Activated CD8-positive, alpha-beta T cell treated with anti-CD3 and anti-CD28 coated beads for 36 hours (primary cell): ENCODE data around the gene ZNF19. TPM values are rescaled to one million over a fixed set of nuclear protein-coding genes. Genes with fewer than 3 reads are reported as not detected.

Source experiments
- ATAC-seq: fragments of 200-7000 bp; cut with Tn5 transposase; one replicate; pipeline ENCODE4 v1.10.0; 2021; ENCODE audit warnings: mild to moderate bottlenecking, moderate library complexity
- CTCF ChIA-PET: fragments of 350-600 bp; sonication (Branson Sonifier 250); formaldehyde crosslinking; loops from one replicate; lab custom pipeline; 2021; ENCODE audit warnings: antibody characterized with exemption; lab: Charles Lee
- POLR2A ChIA-PET: fragments of 350-600 bp; sonication (Branson Sonifier 250); formaldehyde crosslinking; loops from one replicate; lab custom pipeline; 2021; ENCODE audit warnings: antibody characterized with exemption; lab: Charles Lee
- DNase-seq: peaks from one replicate; pipeline ENCODE4 v3.0.0-alpha.2; 2020
- H3K27ac Mint-ChIP-seq: one replicate; pipeline ENCODE4 v1.8.0; 2021; ENCODE audit warnings: mild to moderate bottlenecking, mixed read lengths
- H3K27me3 Mint-ChIP-seq: one replicate; pipeline ENCODE4 v1.8.0; 2021; ENCODE audit warnings: mixed read lengths
- H3K36me3 Mint-ChIP-seq: one replicate; pipeline ENCODE4 v1.8.0; 2021; ENCODE audit warnings: low read depth, mixed read lengths
- H3K4me1 Mint-ChIP-seq: one replicate; pipeline ENCODE4 v1.8.0; 2021; ENCODE audit warnings: low read depth, mixed read lengths
- H3K4me3 Mint-ChIP-seq: one replicate; pipeline ENCODE4 v1.8.0; 2021; ENCODE audit warnings: mild to moderate bottlenecking, moderate library complexity, mixed read lengths
- H3K9me3 Mint-ChIP-seq: one replicate; pipeline ENCODE4 v1.8.0; 2021; ENCODE audit warnings: mixed read lengths
- intact Hi-C: fragments of 100-400 bp; cut with micrococcal nuclease; formaldehyde crosslinking; loops from one replicate; pipeline ENCODE4 v1.10.0; 2022
- total RNA-seq, 2 experiments: library from RNA; stranded (reverse); gene quantifications; one replicate each; pipeline ENCODE4 v1.2.3, GENCODE V29; 2021
- TF ChIP-seq, protein P1 (sequence below): fragments of 200-600 bp; IDR thresholded peaks from one replicate; pipeline ENCODE4 v1.8.0; 2022; ENCODE audit warnings: antibody characterized with exemption, mild to moderate bottlenecking

ZNF19 gene
- total RNA-seq, 2 experiments from 2014 or later: 3.9 to 4.1 TPM

DNA sequence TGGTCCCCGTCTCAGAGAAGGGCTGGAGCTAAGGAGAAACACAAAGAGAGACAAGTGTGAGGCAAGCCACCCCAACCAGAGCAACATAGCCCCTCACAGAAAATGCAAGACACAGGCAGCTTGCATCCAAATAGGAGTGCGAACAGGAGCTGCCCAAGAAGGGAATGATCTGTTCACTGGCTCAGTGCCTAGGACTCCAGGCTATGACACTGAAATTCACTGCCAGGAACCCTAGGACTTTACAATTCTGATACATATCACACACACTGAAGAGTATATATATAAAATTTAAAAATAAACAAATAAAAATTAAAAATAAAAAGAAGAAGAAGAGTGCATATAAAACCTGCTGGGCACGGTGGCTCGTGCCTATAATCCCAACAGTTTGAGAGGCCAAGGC, 32.3 kb downstream of the ZNF19 start:
- Mint-ChIP-seq H3K4me1 (peaks cover 13% of the 10 kb centered on the region), H3K36me3 (peaks cover 45% of the 10 kb centered on the region), H3K4me3 (no peak overlapping the region), H3K9me3 (peaks cover 7% of the 10 kb centered on the region), H3K27me3 (no peaks in the 10 kb centered on the region), H3K27ac (no peak overlapping the region)
- ATAC-seq (no peak), DNase-seq (no peak)
- ChIA-PET CTCF (interaction anchor here (1.3 kb wide), 1 partner anchor 44 kb away, joined by 6 read pairs; no protein-coding TSS in a partner anchor), POLR2A (interaction anchor here (1.1 kb wide), 1 partner anchor 43 kb away, joined by 4 read pairs; no protein-coding TSS in a partner anchor)
- intact Hi-C loops: no loop called here
- TF ChIP-seq, protein P1, sequence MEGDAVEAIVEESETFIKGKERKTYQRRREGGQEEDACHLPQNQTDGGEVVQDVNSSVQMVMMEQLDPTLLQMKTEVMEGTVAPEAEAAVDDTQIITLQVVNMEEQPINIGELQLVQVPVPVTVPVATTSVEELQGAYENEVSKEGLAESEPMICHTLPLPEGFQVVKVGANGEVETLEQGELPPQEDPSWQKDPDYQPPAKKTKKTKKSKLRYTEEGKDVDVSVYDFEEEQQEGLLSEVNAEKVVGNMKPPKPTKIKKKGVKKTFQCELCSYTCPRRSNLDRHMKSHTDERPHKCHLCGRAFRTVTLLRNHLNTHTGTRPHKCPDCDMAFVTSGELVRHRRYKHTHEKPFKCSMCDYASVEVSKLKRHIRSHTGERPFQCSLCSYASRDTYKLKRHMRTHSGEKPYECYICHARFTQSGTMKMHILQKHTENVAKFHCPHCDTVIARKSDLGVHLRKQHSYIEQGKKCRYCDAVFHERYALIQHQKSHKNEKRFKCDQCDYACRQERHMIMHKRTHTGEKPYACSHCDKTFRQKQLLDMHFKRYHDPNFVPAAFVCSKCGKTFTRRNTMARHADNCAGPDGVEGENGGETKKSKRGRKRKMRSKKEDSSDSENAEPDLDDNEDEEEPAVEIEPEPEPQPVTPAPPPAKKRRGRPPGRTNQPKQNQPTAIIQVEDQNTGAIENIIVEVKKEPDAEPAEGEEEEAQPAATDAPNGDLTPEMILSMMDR: no peak

DNA sequence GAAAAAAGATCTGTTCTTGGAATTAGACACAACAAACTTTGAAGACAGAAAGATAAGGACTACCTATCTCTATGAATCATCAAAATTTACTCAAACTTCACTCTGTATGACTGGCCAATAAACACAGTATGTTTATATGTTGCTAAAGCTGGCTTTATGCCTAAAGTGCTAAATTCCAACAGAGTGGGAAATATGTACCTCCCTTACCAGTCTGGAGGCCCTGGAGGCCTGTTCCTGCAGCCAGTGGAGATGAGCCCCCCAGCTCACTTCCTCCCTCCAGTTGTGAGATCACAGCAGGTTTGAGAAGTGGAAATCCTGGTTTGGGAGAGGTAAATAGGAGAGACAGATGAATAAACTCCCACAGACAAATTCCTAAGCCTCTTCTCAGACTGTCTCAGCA, 36.1 kb downstream of the ZNF19 start:
- H3K27me3 Mint-ChIP-seq: no peaks in the 10 kb centered on the region
- intact Hi-C loops: no loop called here
- CTCF ChIA-PET: interaction anchor here (1.1 to 1.5 kb wide), 3 partner anchors 13 to 158 kb away, joined by 3 to 4 read pairs (median 3); no protein-coding TSS in a partner anchor
- no peak overlapping the region for H3K27ac Mint-ChIP-seq
- H3K9me3 Mint-ChIP-seq: peaks cover 35% of the 10 kb centered on the region
- H3K4me1 Mint-ChIP-seq: no peaks in the 10 kb centered on the region
- TF ChIP-seq, protein P1: no peak
- no peak overlapping the region for H3K4me3 Mint-ChIP-seq
- POLR2A ChIA-PET: no interaction called here
- H3K36me3 Mint-ChIP-seq: peaks cover 82% of the 10 kb centered on the region
- no peak for DNase-seq
- no peak for ATAC-seq

DNA sequence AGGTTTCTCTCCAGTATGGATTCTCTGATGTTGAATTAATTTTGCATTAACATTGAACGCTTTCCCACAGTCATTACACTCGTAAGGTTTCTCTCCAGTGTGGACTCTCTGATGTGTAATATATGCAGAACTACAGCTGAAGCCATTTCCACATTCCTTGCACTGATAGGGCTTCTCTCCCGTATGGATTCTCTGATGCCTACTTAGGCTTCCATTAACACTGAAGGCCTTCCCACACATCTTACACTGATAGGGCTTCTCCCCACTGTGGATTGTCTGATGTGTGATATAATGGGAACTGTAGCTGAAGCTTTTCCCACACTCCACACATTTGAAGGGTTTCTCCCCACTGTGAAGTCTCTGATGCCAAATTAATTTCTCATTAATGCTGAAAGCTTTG, 40.1 kb downstream of the ZNF19 start:
- H3K4me3 Mint-ChIP-seq: no peak overlapping the region
- no peaks in the 10 kb centered on the region for H3K4me1 Mint-ChIP-seq
- H3K36me3 Mint-ChIP-seq: peaks cover 68% of the 10 kb centered on the region
- no peak for ATAC-seq
- no peak overlapping the region for H3K27ac Mint-ChIP-seq
- intact Hi-C loops: no loop called here
- DNase-seq: no peak
- H3K9me3 Mint-ChIP-seq: peaks cover 54% of the 10 kb centered on the region
- TF ChIP-seq, protein P1: no peak
- POLR2A ChIA-PET: no interaction called here
- CTCF ChIA-PET: interaction anchor here (1.5 kb wide), 1 partner anchor 50 kb away, joined by 4 read pairs; no protein-coding TSS in a partner anchor
- no peaks in the 10 kb centered on the region for H3K27me3 Mint-ChIP-seq

DNA sequence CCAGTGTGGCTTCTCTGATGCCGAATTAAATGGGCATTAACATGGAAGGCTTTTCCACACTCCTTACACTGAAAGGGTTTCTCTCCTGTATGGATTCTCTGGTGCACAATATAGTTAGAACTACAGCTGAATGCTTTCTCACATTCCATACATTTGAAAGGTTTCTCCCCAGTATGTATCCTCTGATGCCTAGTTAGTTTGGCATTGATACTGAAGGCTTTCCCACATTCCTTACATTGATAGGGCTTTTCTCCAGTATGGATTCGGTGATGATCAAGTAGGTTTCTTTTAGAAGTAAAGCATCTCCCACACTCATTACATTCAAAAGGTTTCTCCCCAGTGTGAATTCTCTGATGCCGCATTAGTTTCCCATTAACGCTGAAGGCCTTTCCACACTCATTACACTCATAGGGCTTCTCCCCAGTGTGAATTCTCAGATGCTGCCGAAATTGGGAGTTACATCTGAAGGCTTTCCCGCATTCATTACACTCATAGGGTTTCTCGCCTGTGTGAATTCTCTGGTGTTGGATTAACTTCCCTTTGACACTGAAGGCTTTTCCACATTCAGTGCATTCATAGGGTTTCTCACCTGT, 40.8 kb downstream of the ZNF19 start:
- Mint-ChIP-seq H3K4me3 (no peak overlapping the region), H3K36me3 (peaks cover 62% of the 10 kb centered on the region), H3K4me1 (no peaks in the 10 kb centered on the region), H3K27me3 (no peaks in the 10 kb centered on the region), H3K9me3 (peaks cover 58% of the 10 kb centered on the region), H3K27ac (no peak overlapping the region)
- ChIA-PET POLR2A (no interaction called here), CTCF (no interaction called here)
- intact Hi-C loops: no loop called here
- TF ChIP-seq, protein P1: no peak
- ATAC-seq (no peak), DNase-seq (no peak)

DNA sequence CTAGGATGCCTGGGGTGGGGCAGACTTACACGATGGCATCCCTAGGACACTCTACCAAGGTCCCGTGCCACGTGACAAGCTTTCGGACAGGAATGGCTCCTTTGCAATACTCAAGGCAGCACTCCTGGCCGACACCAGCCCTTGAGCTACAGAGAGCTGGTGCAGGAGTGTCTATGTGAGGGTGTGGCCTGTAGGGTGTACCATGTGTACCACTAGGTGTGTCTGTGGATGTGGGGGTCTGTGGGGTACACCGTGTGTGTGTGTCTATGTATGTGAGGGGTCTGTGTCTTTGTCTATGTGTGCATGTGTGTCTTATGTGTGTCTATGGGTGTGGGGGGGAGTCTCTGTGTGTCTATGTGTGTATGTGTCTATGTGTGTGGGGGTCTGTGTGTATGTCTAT, 45.4 kb downstream of the ZNF19 start:
- ChIA-PET CTCF (no interaction called here), POLR2A (no interaction called here)
- no peak for ATAC-seq
- H3K4me3 Mint-ChIP-seq: no peak overlapping the region
- H3K27ac Mint-ChIP-seq: no peak overlapping the region
- peaks cover 16% of the 10 kb centered on the region for H3K36me3 Mint-ChIP-seq
- no peak for DNase-seq
- TF ChIP-seq, protein P1: no peak
- H3K9me3 Mint-ChIP-seq: peaks cover 29% of the 10 kb centered on the region
- peaks cover 10% of the 10 kb centered on the region for H3K27me3 Mint-ChIP-seq
- H3K4me1 Mint-ChIP-seq: no peaks in the 10 kb centered on the region
- intact Hi-C loops: no loop called here
